HEK293 (cell line): ENCODE results near the gene PDE4D.

Experiments
- BCL11A ChIP-seq: fragments of 450-650 bp; formaldehyde crosslinking; IDR thresholded peaks from 2 replicates; pipeline ENCODE4 v1.5.1; 2016; ENCODE audit warnings: low read depth, missing biosample characterization, missing genetic modification characterization
- CTCF ChIP-seq: fragments of 450-650 bp; formaldehyde crosslinking; IDR thresholded peaks from 2 replicates; pipeline ENCODE4 v1.5.1; 2016; ENCODE audit warnings: missing biosample characterization, missing genetic modification characterization
- GLI4 ChIP-seq: fragments of 450-650 bp; formaldehyde crosslinking; IDR thresholded peaks from 2 replicates; pipeline ENCODE4 v1.5.1; 2016; ENCODE audit warnings: missing biosample characterization, missing genetic modification characterization
- OSR2 ChIP-seq: fragments of 450-650 bp; formaldehyde crosslinking; IDR thresholded peaks from 2 replicates; pipeline ENCODE4 v1.5.1; 2016; ENCODE audit warnings: missing biosample characterization, missing genetic modification characterization
- PBX3 ChIP-seq: sonication (generic); formaldehyde crosslinking; IDR thresholded peaks from 2 replicates; pipeline ENCODE4 v1.8.1; 2022; ENCODE audit warnings: mild to moderate bottlenecking, moderate library complexity, missing genetic modification reagents
- SP2 ChIP-seq: fragments of 450-650 bp; formaldehyde crosslinking; IDR thresholded peaks from 2 replicates; pipeline ENCODE4 v1.5.1; 2016; ENCODE audit warnings: missing biosample characterization, missing genetic modification characterization
- TCF7L2 ChIP-seq: IDR thresholded peaks from 2 replicates; pipeline ENCODE4 v1.6.1; 2011; ENCODE audit warnings: low read depth, mild to moderate bottlenecking, inconsistent platforms, low read length, moderate library complexity, borderline replicate concordance
- ZFHX2 ChIP-seq: fragments of 450-650 bp; formaldehyde crosslinking; conservative IDR thresholded peaks from 2 replicates; pipeline ENCODE4 v1.5.1; 2016; ENCODE audit warnings: missing biosample characterization, missing genetic modification characterization
- ZNF140 ChIP-seq: fragments of 450-650 bp; formaldehyde crosslinking; IDR thresholded peaks from 2 replicates; pipeline ENCODE4 v1.5.1; 2016; ENCODE audit warnings: missing biosample characterization, missing genetic modification characterization
- ZNF510 ChIP-seq: fragments of 450-650 bp; formaldehyde crosslinking; IDR thresholded peaks from 2 replicates; pipeline ENCODE4 v1.5.1; 2018; ENCODE audit warnings: mild to moderate bottlenecking, missing genetic modification characterization, missing biosample characterization; ENCODE audit not compliant: insufficient replicate concordance
- ZNF521 ChIP-seq: fragments of 450-650 bp; formaldehyde crosslinking; IDR thresholded peaks from 2 replicates; pipeline ENCODE4 v1.5.1; 2017; ENCODE audit warnings: missing biosample characterization, mild to moderate bottlenecking, missing genetic modification characterization
- ZNF529 ChIP-seq: fragments of 450-650 bp; formaldehyde crosslinking; IDR thresholded peaks from 2 replicates; pipeline ENCODE4 v1.5.1; 2017; ENCODE audit warnings: missing genetic modification characterization, missing biosample characterization; ENCODE audit not compliant: insufficient replicate concordance
- ZNF621 ChIP-seq: fragments of 450-650 bp; formaldehyde crosslinking; IDR thresholded peaks from 2 replicates; pipeline ENCODE4 v1.5.1; 2017; ENCODE audit warnings: missing biosample characterization, missing genetic modification characterization

- TF ChIP-seq ZNF529 (tag by site-specific recombination) = no peak
- no peak for TF ChIP-seq ZNF621 (tag by site-specific recombination)
- TF ChIP-seq ZNF140 = no peak
- no peak for TF ChIP-seq CTCF (tag by site-specific recombination)
- no peak for TF ChIP-seq BCL11A (tag by site-specific recombination)
- no peak for TF ChIP-seq PBX3 (CRISPR knock-in tag)
- TF ChIP-seq OSR2 (tag by site-specific recombination) = no peak
- TF ChIP-seq TCF7L2 = no peak
- no peak for TF ChIP-seq ZNF521 (tag by site-specific recombination)
- TF ChIP-seq ZNF510 (tag by site-specific recombination) = no peak
- TF ChIP-seq GLI4 = no peak
- no peak for TF ChIP-seq ZFHX2 (tag by site-specific recombination)
- no peak for TF ChIP-seq SP2 (tag by site-specific recombination)
Measured at GRCh38 chr5:59286510-59286909, 607.0 kb downstream of the PDE4D start.
